ENCODE results near the gene NHERF1.

NHERF1 gene

GRCh38 chr17:74815067-74815466 lies 66.6 kb downstream of the NHERF1 start:
- DNase-seq: no peak

GRCh38 chr17:74815550-74816370 lies 67.3 kb downstream of the NHERF1 start:
- DNase-seq: peak; percentile 69

GRCh38 chr17:74816905-74817620 lies 68.6 kb downstream of the NHERF1 start:
- DNase-seq: peak; percentile 50

GRCh38 chr17:74818291-74818938 lies 70.0 kb downstream of the NHERF1 start:
- DNase-seq: peak; percentile 35
